ENCODE results near the gene OLFM1. TPM values are rescaled to one million over a fixed set of nuclear protein-coding genes. Genes with fewer than 3 reads are reported as not detected.
"Not testable (repeated sequence)": the region's sequence is repeated elsewhere in the genome, so short reads cannot be mapped to it uniquely, and the experiment has no call there.

OLFM1 gene
- polyA plus RNA-seq, 1 donor, result 29.3 TPM

- no peak overlapping the region for H3K27ac ChIP-seq (ENCODE audit: low read length)
- WGBS (ENCODE audit: insufficient coverage, low lambda C conversion rate), result no CpG with 5 or more reads among the region's 10 CpGs
- H3K4me3 ChIP-seq (ENCODE audit: low read length), result no peak overlapping the region
- peaks cover 31% of the 10 kb centered on the region for H3K27me3 ChIP-seq (ENCODE audit: control insufficient read depth, insufficient read depth, low read length)
- H3K36me3 ChIP-seq (ENCODE audit: control insufficient read depth, insufficient read depth, low read length), result no peaks in the 10 kb centered on the region
- no peak for DNase-seq
- H3K4me1 ChIP-seq (ENCODE audit: control insufficient read depth, insufficient read depth, low read length), result no peaks in the 10 kb centered on the region
- no peaks in the 10 kb centered on the region for H3K9me3 ChIP-seq (ENCODE audit: control insufficient read depth, low read depth, low read length)
Observed at GRCh38 chr9:135107581-135108235, 20.2 kb downstream of the OLFM1 start.

- Histone ChIP-seq H3K9me3 (ENCODE audit: control insufficient read depth, low read depth, low read length) (no peaks in the 10 kb centered on the region), H3K4me3 (ENCODE audit: low read length) (no peak overlapping the region), H3K27ac (ENCODE audit: low read length) (no peak overlapping the region), H3K4me1 (ENCODE audit: control insufficient read depth, insufficient read depth, low read length) (no peaks in the 10 kb centered on the region), H3K27me3 (ENCODE audit: control insufficient read depth, insufficient read depth, low read length) (peaks cover 31% of the 10 kb centered on the region), H3K36me3 (ENCODE audit: control insufficient read depth, insufficient read depth, low read length) (no peaks in the 10 kb centered on the region)
- WGBS (ENCODE audit: insufficient coverage, low lambda C conversion rate), result no CpG with 5 or more reads among the region's 15 CpGs
- no peak for DNase-seq
Observed at GRCh38 chr9:135108831-135109510, 21.5 kb downstream of the OLFM1 start.

GRCh38 chr9:135109650-135110049 lies 22.2 kb downstream of the OLFM1 start:
- no peak for DNase-seq
- Histone ChIP-seq H3K9me3 (ENCODE audit: control insufficient read depth, low read depth, low read length) (no peaks in the 10 kb centered on the region), H3K27ac (ENCODE audit: low read length) (no peak overlapping the region), H3K36me3 (ENCODE audit: control insufficient read depth, insufficient read depth, low read length) (no peaks in the 10 kb centered on the region), H3K4me1 (ENCODE audit: control insufficient read depth, insufficient read depth, low read length) (no peaks in the 10 kb centered on the region), H3K27me3 (ENCODE audit: control insufficient read depth, insufficient read depth, low read length) (peaks cover 31% of the 10 kb centered on the region), H3K4me3 (ENCODE audit: low read length) (no peak overlapping the region)
- 44% methylated on average over 3 of the region's 8 CpGs for WGBS (ENCODE audit: insufficient coverage, low lambda C conversion rate)

DNA sequence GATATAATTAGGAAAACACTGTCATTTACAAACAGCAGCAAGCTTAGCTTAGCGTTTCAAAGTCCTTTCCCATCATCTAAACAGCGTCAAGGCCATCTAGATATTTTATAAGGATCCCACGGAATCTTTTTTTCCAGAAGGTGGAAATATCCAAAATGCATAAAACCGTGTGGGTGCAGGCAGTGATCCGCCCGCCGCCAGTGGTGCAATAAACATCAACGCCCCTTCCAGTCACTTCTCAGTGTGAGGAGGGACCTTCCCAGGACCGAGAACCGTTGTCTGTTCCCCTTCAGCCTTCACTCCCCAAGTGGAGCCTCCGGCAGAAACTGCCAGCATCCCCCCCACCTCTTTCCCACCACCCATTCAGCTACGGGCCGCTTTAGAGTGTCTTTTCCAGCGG lies 22.9 kb downstream of the OLFM1 start:
- H3K4me3 ChIP-seq (ENCODE audit: low read length), result no peak overlapping the region
- DNase-seq, result no peak
- no peaks in the 10 kb centered on the region for H3K36me3 ChIP-seq (ENCODE audit: control insufficient read depth, insufficient read depth, low read length)
- no peaks in the 10 kb centered on the region for H3K9me3 ChIP-seq (ENCODE audit: control insufficient read depth, low read depth, low read length)
- peaks cover 31% of the 10 kb centered on the region for H3K27me3 ChIP-seq (ENCODE audit: control insufficient read depth, insufficient read depth, low read length)
- WGBS (ENCODE audit: insufficient coverage, low lambda C conversion rate), result no CpG with 5 or more reads among the region's 14 CpGs
- no peak overlapping the region for H3K27ac ChIP-seq (ENCODE audit: low read length)
- no peaks in the 10 kb centered on the region for H3K4me1 ChIP-seq (ENCODE audit: control insufficient read depth, insufficient read depth, low read length)

DNA sequence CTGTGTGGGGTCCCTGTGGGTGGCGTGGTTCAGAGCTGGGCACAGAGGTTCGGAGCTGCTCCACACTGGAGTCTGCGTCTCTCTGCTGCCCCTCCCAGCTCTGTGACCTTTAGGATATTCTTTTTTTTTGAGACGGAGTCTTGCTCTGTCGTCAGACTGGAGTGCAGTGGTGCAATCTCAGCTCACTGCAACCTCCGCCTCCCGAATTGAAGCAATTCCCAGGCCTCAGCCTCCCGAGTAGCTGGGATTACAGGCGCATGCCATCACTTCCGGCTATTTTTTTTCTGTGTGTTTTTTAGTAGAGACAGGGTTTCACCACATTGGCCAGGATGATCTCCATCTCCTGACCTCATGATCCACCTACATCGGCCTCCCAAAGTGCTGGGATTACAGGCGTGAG lies 24.1 kb downstream of the OLFM1 start:
- DNase-seq; H3K27ac ChIP-seq (ENCODE audit: low read length); H3K36me3 ChIP-seq (ENCODE audit: control insufficient read depth, insufficient read depth, low read length); H3K4me3 ChIP-seq (ENCODE audit: low read length); H3K9me3 ChIP-seq (ENCODE audit: control insufficient read depth, low read depth, low read length); H3K4me1 ChIP-seq (ENCODE audit: control insufficient read depth, insufficient read depth, low read length): not testable (repeated sequence)
- H3K27me3 ChIP-seq (ENCODE audit: control insufficient read depth, insufficient read depth, low read length), result peaks cover 31% of the 10 kb centered on the region
- 80% methylated on average over 1 of the region's 12 CpGs for WGBS (ENCODE audit: insufficient coverage, low lambda C conversion rate)

DNA sequence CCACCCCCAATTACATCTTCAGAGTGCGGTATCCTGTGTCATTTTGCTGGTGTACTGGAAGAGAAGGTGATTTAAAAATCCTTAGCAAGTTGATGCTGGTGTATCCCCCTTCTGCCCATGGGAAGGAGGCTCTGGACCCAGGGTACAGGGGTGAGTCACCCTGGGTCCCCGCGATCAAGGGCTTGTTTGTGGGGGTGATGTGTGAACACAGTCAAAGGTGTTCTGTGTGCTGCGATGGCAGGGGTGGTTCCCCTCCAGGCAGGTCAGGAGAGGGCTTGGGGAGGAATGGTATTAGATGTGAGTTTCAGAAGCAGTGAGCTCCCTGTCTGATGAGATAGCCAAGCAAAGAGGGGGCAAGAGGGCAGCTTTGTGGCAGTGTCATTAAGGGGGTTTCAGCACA lies 28.9 kb downstream of the OLFM1 start:
- no CpG with 5 or more reads among the region's 4 CpGs for WGBS (ENCODE audit: insufficient coverage, low lambda C conversion rate)
- no peak overlapping the region for H3K27ac ChIP-seq (ENCODE audit: low read length)
- no peak overlapping the region for H3K4me3 ChIP-seq (ENCODE audit: low read length)
- no peaks in the 10 kb centered on the region for H3K9me3 ChIP-seq (ENCODE audit: control insufficient read depth, low read depth, low read length)
- H3K4me1 ChIP-seq (ENCODE audit: control insufficient read depth, insufficient read depth, low read length), result no peaks in the 10 kb centered on the region
- no peak for DNase-seq
- H3K27me3 ChIP-seq (ENCODE audit: control insufficient read depth, insufficient read depth, low read length), result no peaks in the 10 kb centered on the region
- no peaks in the 10 kb centered on the region for H3K36me3 ChIP-seq (ENCODE audit: control insufficient read depth, insufficient read depth, low read length)

DNA sequence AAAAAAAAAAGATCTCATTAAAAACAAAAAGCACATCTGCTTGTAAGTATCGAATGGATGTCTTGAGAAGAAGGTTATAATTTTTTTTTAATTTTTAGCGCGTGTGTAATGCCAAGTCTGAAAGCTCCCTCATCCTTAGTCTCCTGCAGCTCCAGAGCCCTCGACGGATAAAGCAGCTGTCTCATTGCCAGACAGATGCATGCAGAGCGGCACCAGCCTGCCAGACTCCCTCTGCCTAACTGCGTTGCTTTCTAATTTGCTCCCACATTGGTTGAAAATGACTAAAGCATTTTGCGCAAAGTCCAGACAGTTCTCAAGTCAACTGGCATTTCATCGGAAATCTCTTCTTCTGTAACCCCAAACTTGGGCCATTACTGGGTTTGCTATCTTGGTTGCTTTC lies 29.4 kb downstream of the OLFM1 start:
- WGBS (ENCODE audit: insufficient coverage, low lambda C conversion rate), result 67% methylated on average over 1 of the region's 9 CpGs
- Histone ChIP-seq H3K9me3 (ENCODE audit: control insufficient read depth, low read depth, low read length) (no peaks in the 10 kb centered on the region), H3K4me1 (ENCODE audit: control insufficient read depth, insufficient read depth, low read length) (no peaks in the 10 kb centered on the region), H3K27ac (ENCODE audit: low read length) (no peak overlapping the region), H3K36me3 (ENCODE audit: control insufficient read depth, insufficient read depth, low read length) (no peaks in the 10 kb centered on the region), H3K4me3 (ENCODE audit: low read length) (no peak overlapping the region), H3K27me3 (ENCODE audit: control insufficient read depth, insufficient read depth, low read length) (no peaks in the 10 kb centered on the region)
- DNase-seq, result no peak

- Histone ChIP-seq H3K27ac (ENCODE audit: low read length) (no peak overlapping the region), H3K4me1 (ENCODE audit: control insufficient read depth, insufficient read depth, low read length) (no peaks in the 10 kb centered on the region), H3K9me3 (ENCODE audit: control insufficient read depth, low read depth, low read length) (no peaks in the 10 kb centered on the region), H3K36me3 (ENCODE audit: control insufficient read depth, insufficient read depth, low read length) (no peaks in the 10 kb centered on the region), H3K4me3 (ENCODE audit: low read length) (no peak overlapping the region), H3K27me3 (ENCODE audit: control insufficient read depth, insufficient read depth, low read length) (no peaks in the 10 kb centered on the region)
- no CpG with 5 or more reads among the region's 12 CpGs for WGBS (ENCODE audit: insufficient coverage, low lambda C conversion rate)
- no peak for DNase-seq
Observed at GRCh38 chr9:135117281-135117680, 29.8 kb downstream of the OLFM1 start.

GRCh38 chr9:135119496-135120064 lies 32.1 kb downstream of the OLFM1 start:
- Histone ChIP-seq H3K27me3 (ENCODE audit: control insufficient read depth, insufficient read depth, low read length) (no peaks in the 10 kb centered on the region), H3K36me3 (ENCODE audit: control insufficient read depth, insufficient read depth, low read length) (no peaks in the 10 kb centered on the region), H3K27ac (ENCODE audit: low read length) (no peak overlapping the region), H3K4me3 (ENCODE audit: low read length) (no peak overlapping the region), H3K9me3 (ENCODE audit: control insufficient read depth, low read depth, low read length) (no peaks in the 10 kb centered on the region), H3K4me1 (ENCODE audit: control insufficient read depth, insufficient read depth, low read length) (no peaks in the 10 kb centered on the region)
- DNase-seq, result no peak
- 96% methylated on average over 5 of the region's 30 CpGs for WGBS (ENCODE audit: insufficient coverage, low lambda C conversion rate)

- Histone ChIP-seq H3K27ac (ENCODE audit: low read length) (no peak overlapping the region), H3K9me3 (ENCODE audit: control insufficient read depth, low read depth, low read length) (no peaks in the 10 kb centered on the region), H3K4me3 (ENCODE audit: low read length) (no peak overlapping the region), H3K27me3 (ENCODE audit: control insufficient read depth, insufficient read depth, low read length) (no peaks in the 10 kb centered on the region), H3K4me1 (ENCODE audit: control insufficient read depth, insufficient read depth, low read length) (no peaks in the 10 kb centered on the region), H3K36me3 (ENCODE audit: control insufficient read depth, insufficient read depth, low read length) (no peaks in the 10 kb centered on the region)
- no peak for DNase-seq
- WGBS (ENCODE audit: insufficient coverage, low lambda C conversion rate), result 100% methylated on average over 1 of the region's 23 CpGs
Observed at GRCh38 chr9:135120249-135120648, 32.8 kb downstream of the OLFM1 start.

All from large intestine (tissue), 3 donors.